GM10248 (cell line): ENCODE results near the gene GLIS1.
A peak's percentile ranks its signal among the peaks of the same experiment; 100 is the strongest.

ENCODE experiments used
- CTCF ChIA-PET: fragments of 300-600 bp; sonication (Branson Sonifier 250); formaldehyde crosslinking; extraction: SDS; loops from one replicate; lab custom pipeline; 2021; ENCODE audit warnings: antibody characterized with exemption; lab: Yijun Ruan, JAX
- POLR2A ChIA-PET: fragments of 350-650 bp; sonication (Branson Sonifier 250); formaldehyde crosslinking; extraction: SDS; loops from one replicate; lab custom pipeline; 2020; ENCODE audit warnings: antibody characterized with exemption; lab: Yijun Ruan, JAX
- DNase-seq: peaks from one replicate; pipeline ENCODE4 v3.0.0; 2012; ENCODE audit errors: extremely low spot score
- TF ChIP-seq, protein P1 (sequence below): IDR thresholded peaks from 2 replicates; pipeline ENCODE4 v1.5.1; 2012; ENCODE audit warnings: mild to moderate bottlenecking, low read depth; ENCODE audit errors: extremely low read depth, missing control alignments, control extremely low read depth

The GLIS1 gene

DNA sequence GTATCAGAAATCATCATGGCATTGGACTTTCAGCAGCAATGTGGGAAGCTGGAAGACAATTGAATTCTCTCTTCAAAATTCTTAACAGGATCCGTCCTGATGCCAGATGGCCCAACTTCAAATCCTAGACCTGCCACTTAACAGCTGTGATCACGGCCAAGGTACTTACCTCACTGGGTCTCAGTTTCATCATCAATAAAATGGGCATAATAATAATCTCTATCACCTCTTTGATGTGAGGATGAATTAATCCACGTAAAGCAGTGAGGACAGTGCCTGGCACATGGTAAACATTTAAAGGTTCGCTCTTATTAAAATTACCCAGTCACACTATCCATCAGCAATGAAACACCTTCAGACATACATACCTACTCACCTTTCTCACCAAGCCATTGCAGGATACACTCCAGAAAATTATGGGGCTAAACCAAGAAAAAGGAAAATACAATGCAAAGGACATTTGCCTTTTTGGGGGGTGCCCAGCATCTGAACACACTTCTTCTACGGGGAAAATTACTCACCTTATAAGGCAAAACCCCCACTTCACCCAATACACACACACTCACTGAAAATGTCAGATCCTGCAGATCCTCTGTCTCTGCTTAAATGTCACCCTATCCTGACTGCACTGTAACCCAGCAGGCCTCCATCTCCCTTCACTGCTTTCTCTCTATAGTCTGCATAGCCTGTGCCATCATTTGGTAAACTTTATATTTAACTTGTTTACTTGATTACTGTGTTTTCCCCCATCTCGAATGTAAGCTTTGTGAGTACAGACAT is 21.7 kb downstream of the GLIS1 start:
- POLR2A ChIA-PET, result no interaction called here
- TF ChIP-seq, protein P1, sequence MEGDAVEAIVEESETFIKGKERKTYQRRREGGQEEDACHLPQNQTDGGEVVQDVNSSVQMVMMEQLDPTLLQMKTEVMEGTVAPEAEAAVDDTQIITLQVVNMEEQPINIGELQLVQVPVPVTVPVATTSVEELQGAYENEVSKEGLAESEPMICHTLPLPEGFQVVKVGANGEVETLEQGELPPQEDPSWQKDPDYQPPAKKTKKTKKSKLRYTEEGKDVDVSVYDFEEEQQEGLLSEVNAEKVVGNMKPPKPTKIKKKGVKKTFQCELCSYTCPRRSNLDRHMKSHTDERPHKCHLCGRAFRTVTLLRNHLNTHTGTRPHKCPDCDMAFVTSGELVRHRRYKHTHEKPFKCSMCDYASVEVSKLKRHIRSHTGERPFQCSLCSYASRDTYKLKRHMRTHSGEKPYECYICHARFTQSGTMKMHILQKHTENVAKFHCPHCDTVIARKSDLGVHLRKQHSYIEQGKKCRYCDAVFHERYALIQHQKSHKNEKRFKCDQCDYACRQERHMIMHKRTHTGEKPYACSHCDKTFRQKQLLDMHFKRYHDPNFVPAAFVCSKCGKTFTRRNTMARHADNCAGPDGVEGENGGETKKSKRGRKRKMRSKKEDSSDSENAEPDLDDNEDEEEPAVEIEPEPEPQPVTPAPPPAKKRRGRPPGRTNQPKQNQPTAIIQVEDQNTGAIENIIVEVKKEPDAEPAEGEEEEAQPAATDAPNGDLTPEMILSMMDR, result no peak
- DNase-seq, result no peak
- CTCF ChIA-PET, result interaction anchor here (2.1 kb wide), 1 partner anchor 11 kb away, joined by 7 read pairs; no protein-coding TSS in a partner anchor

DNA sequence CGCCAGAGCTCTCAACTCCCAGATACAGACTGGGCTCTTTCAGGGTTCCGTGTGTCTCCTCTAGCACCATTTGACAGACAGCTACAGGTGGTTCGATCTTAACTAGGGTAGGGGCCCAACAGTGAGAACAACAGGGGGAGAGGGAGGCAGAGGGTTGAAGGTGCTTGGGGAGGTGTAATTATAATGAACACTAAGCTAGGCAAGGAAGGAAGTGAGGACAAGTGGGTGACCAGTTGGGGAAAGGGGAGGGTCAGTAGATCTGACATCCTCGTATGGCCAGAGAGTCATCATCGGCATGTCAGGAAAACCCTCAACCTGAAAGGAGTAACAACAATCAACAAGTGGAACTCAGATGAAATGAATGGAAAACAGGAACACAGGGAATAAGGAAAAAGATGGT is 22.8 kb downstream of the GLIS1 start:
- ChIA-PET CTCF (interaction anchor here (0.6 to 2.1 kb wide), 5 partner anchors 10 to 244 kb away, joined by 3 to 7 read pairs (median 4); no protein-coding TSS in a partner anchor), POLR2A (no interaction called here)
- no peak for DNase-seq
- TF ChIP-seq, protein P1, result no peak

DNA sequence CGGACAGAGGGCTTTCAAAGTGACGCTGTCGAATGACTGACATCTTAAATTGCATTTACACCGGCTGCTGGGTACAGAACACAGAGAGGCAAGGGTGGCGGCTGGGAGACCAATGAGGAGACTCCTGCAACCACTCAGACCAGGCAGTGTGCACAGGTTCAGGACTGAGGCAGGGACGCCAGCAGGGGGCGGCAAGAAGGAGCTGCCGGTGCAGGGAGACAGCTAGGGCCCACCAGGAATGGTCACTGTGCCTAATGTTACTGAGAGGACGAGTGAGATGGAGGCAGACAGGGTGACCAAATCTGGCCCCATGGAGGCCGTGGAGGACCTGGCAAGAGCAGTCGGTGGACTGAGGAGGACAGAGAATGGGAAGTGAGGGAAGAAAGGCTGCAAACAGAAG is 23.5 kb downstream of the GLIS1 start:
- CTCF ChIA-PET, result interaction anchor here (0.6 to 2.1 kb wide), 5 partner anchors 9 to 244 kb away, joined by 3 to 7 read pairs (median 4); no protein-coding TSS in a partner anchor
- POLR2A ChIA-PET, result no interaction called here
- DNase-seq, result peak; percentile 45
- TF ChIP-seq, protein P1, result peak; percentile 52

DNA sequence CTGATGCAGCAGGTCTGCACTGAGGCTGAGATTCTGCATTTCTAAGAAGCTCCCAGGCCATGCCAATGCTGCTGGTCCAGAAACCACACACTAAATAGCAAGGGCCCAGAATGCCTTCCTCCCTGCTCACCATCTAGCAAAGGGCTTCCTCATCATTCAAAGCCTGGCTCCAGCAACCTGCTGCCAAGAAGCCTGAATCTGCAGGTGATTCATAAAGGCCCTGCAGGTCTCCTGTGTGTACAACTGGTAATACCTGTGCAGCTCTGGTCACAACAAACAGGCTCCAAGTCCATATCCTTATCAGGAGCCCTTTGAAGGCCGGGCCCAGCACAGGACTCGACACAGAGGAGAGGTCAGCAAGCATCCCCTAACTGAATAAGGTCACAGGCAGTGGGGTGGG is 26.7 kb downstream of the GLIS1 start:
- TF ChIP-seq, protein P1, result no peak
- POLR2A ChIA-PET, result no interaction called here
- no peak for DNase-seq
- CTCF ChIA-PET, result interaction anchor here (1.2 kb wide), 1 partner anchor 42 kb away, joined by 4 read pairs; no protein-coding TSS in a partner anchor

DNA sequence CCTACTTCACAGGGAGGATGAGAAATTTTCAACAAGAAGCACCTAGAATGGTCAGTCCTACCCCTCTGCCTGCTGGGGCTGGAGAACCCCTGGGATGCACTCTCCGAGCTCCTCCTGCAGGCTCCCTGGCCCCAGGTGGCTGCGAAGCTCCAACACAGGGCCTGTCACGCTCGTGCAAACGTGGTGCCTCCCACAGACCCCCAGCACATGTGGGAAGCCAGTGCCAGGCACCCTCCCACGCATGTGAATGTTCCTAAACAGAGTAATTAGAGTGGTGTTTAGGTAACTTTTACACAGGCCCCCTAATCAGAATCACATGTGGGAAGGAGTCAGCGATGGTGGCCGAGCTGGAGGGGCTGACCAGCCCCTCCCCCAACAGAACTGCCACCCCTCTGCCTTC is 28.4 kb downstream of the GLIS1 start:
- POLR2A ChIA-PET, result no interaction called here
- CTCF ChIA-PET, result no interaction called here
- TF ChIP-seq, protein P1, result no peak
- DNase-seq, result no peak

DNA sequence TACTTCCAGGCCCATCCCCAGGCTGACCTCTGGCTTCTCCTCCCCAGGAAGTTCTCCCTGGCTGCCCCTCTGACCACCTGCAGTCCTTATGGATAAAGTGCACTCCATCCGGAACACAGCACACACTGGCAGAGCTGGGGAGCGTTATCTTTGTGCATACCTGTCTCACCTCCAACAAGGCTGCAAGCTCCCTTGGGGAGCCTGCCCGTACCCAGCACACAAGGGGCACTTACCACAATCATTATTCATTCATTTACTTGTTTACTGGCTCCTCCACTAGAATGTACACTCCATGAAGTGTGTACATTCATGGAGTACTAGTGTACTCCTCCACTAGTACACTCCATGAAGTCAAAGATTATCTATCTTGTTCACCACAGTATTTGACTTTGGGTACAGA is 30.3 kb downstream of the GLIS1 start:
- TF ChIP-seq, protein P1, result no peak
- ChIA-PET POLR2A (no interaction called here), CTCF (interaction anchor here (1.0 kb wide), 1 partner anchor 45 kb away, joined by 3 read pairs; no protein-coding TSS in a partner anchor)
- DNase-seq, result no peak
